Hematopoietic multipotent progenitor cell (in vitro differentiated cells): ENCODE data around the gene RXRA. TPM values are rescaled to one million over a fixed set of nuclear protein-coding genes. Genes with fewer than 3 reads are reported as not detected.

Experiments used
- DNase-seq, 3 donors: peaks; one replicate each; pipeline ENCODE4 v3.0.0-alpha.2; 2011 to 2015; ENCODE audit warnings: low read depth in 2 of 3, low spot score in 2 of 3
- total RNA-seq: library from RNA; depleted of rRNA; stranded (reverse); fragments of >200 nt; gene quantifications from one replicate; pipeline ENCODE4 v1.2.3, GENCODE V29; 2012

The RXRA gene
- total RNA-seq, 1 donor = 27.7 TPM

GRCh38 chr9:134410071-134410834 is 84.0 kb downstream of the RXRA start:
- DNase-seq = no peak

- DNase-seq = no peak
These were observed 84.6 kb downstream of the RXRA start for GRCh38 chr9:134410835-134411217.

GRCh38 chr9:134411440-134412297 is 85.4 kb downstream of the RXRA start:
- no peak for DNase-seq

DNA sequence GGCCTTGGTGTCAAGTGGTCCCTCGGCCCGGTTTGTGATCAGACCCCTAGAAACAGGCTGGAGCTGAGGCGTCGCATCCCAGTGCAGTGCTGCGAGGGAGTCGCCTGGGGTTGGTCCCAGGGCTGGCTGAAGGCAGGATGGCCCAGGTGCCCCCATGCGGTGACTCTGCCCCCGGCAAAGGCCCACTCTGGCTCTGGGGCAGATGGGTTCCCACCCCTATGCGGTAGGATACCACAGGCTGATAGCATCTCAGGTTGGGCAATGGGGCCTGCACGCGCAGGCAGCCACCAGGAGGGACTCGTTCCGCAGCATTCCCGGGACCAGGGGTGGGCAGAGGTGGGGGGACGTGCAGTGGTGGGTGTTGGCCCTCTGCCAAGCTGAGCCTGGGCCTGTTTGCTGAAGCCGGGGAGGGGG is 86.0 kb downstream of the RXRA start:
- no peak for DNase-seq

- no peak for DNase-seq
These were observed 87.0 kb downstream of the RXRA start for GRCh38 chr9:134413112-134413715.

- DNase-seq = no peak
These were observed 87.8 kb downstream of the RXRA start for GRCh38 chr9:134413890-134414623.

DNA sequence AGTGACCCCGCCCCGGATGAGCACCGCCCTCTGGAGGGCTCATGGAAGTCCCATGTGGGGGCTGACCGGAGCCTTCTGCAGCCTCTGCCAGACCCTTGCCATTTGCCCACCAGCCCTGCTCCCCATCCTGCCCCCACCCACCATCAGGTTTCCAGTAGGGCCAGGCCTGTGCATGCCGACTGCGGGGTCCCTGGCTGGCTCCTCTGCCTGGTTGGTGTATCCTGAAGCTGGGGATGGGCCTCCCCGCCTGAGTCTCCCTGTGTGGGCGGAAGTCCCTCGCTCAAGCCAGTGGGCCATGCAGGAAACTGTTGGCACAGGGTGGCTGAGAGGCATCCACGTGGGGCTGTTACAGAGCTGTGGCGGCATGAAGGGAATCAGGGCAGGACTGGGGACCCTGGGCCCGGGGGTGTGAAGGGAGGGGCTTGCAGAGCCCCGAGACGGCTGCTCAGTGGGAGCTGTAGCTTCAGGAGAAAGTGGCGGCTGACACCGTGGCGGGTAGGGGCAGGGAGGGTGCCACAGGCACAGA is 88.7 kb downstream of the RXRA start:
- no peak for DNase-seq

DNA sequence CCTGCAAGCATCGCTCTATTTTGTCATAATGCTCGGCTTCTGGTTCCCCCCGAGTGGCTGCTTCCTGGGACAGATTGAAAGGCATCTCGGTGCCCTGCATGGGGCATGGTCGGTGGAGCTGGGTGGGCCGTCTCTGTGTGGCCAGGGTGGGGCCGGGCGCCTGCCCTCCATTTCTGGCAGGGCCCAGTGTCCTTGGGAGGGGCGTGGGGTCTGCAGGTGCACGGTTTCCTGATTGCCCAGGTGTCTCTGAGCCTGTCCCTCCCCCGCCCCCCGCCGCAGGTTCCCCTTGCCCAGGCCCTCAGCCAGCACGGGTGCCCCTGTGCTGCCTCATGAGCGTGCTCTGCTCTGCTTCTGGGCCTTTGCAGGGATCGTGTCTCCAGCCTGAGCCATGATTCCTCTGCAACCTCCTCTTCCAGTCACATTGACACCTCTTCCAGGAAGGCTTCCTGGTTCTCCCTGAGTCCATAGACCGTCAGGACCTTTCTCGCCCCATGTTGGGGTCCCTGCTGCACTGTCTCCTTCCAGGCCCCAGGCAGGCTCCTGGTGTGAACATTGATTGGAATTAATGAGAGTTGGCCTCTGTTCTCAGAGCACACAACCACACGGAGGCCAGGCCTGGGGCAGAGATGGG is 90.2 kb downstream of the RXRA start:
- no peak for DNase-seq

DNA sequence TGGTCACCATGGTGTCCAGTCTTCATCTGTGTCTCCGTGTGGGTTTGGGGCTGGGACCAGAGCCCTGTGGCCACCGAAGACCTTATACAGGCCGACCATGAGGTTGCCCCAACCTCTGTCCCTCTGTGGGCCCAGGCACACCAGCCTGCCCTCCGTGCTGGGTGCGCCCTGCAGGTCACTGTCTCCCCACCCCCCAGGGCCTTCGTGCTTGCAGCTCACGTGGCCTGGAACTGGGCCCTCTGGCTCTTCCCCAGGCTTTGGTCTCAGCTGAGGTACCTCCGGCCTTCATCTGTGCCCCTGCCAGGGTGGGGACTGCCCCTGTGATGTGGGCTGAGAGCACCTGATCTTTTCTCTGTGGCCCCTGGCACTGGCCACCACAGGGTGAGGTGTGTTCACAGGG is 92.1 kb downstream of the RXRA start:
- no peak for DNase-seq

DNA sequence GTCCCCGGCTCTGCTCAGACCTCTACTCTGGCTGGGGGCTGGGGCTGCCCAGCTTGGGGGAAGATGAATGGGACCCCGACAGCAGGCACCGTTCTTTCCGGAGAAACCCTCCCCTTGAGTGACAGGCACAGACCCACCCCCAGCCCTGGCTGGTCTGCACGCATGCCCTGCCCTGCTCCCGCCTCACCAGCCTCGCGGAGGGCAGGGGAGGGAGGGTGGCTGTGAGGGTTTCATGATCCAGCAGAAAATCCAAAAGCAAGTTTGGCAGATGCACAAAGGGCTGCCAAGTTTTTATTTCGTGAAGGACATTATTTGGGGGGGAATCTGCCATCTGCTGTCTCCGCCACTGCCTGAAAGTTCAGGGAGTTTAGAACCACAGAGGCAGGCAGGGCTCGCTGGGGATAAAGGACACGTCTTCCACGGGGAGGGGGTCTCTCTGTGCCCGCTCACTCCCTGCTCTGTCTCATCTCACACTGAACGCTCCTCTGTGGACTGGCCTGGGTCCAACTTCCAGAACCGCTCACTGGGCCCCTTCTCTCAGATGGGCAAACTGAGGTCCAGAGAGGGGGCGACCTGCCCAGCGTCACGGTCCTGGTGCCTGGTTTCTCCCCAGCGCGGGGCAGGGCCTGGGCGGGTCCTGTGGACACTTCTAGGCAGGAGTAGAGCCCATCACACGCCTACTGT is 92.9 kb downstream of the RXRA start:
- DNase-seq = no peak

- DNase-seq = no peak
These were observed 93.4 kb downstream of the RXRA start for GRCh38 chr9:134419684-134420076.

DNA sequence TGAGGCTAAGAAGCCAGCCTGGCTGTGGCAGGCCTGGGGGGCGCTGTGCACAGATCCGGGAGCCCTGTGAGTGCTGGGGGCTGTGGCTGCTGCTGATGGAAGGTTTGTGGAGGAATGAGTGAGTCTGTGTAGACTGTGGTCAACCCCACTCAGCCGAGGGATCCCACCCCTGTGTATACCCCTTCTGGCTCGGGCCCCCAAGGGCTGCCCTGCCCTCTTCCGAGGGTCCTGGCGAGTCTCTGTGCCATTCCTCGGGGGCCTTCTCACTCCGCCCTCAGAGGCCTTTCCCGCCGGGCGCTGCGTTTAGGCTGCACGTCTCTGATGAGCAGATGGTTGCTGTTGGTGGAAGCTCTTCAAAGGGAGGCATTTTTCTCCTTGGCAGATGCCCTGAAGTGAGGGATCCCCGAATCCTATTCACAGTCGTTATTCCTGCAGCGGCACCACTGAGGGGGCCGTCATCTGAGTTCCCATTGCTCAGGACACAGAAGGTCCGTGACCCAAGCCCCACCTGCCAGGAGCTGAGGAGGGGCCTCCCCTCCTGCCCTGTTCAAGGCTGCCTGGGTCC is 94.1 kb downstream of the RXRA start:
- no peak for DNase-seq

DNA sequence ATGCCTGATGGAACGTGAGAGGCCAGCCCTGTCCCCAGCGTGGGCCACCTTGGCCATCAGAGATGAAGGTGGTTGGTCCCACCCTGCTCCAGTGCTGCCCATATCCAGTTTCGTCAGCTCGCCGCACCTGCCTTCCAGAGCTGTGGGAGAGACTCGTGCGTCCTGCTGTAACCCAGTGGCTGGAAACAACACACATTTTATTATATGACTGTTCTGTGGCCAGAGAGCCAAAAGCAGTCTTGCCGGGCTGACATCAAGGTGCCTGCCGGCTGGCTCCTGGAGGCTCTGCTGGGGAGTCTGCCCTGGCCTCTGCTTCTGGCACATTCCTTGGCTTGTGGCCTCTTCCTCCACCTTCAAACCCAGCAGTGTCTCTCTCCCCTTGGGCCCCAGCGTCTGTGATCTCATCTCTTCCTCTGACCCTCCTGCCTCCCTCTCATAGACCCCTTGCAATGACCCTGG is 94.7 kb downstream of the RXRA start:
- DNase-seq = no peak

DNA sequence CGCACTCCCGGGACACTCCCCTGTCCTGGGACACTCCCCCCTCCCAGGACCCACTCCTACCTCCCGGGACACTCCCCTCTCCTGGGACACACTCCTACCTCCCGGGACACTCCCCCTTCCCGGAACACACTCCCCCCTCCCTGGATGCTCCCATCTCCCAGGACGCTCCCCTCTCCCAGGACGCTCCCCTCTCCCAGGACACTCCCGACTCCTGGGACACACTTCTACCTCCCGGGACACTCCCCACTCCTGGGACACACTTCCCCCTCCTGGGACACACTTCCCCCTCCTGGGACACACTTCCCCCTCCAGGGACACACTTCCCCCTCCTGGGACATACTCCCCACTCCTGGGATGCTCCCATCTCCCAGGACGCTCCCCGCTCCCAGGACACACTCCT is 95.6 kb downstream of the RXRA start:
- no peak for DNase-seq

- no peak for DNase-seq
These were observed 96.2 kb downstream of the RXRA start for GRCh38 chr9:134422301-134423090.

- no peak for DNase-seq
These were observed 96.9 kb downstream of the RXRA start for GRCh38 chr9:134423166-134423565.

GRCh38 chr9:134423749-134424148 is 97.5 kb downstream of the RXRA start:
- DNase-seq = no peak

DNA sequence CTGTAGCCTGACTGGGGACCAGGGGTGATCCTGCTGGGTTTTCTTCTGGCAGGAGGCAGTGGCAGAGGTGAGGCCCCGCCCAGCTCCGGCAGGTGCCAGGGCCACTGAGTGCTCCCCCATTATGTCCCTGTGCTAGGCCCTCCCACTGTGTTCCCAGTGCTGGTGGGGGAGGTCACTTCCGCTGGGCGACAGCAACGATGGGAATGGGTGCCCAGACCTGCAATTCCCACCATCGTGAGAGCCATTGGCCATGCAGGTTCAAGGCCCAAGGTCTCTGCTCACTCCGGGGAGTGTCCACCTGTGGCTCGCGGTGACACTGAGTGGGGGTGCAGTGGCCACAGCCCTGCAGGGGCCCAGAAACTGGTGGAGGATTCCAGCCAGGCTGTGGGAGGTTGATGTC is 98.6 kb downstream of the RXRA start:
- no peak for DNase-seq
